SK-N-SH treated with all-trans-retinoic acid at 6 μM for 48 hours (cell line): ENCODE measurements around the gene OR2H1.

ENCODE experiments used
- ATAC-seq: fragments of 200-7000 bp; cut with Tn5 transposase; 3 replicates; pipeline ENCODE4 v1.9.1; 2020; ENCODE audit warnings: mild to moderate bottlenecking, moderate library complexity
- BACH2 ChIP-seq: fragments of 250-450 bp; sonication (Bioruptor Pico); IDR thresholded peaks from 2 replicates; pipeline ENCODE4 v1.9.0; 2021; ENCODE audit warnings: mild to moderate bottlenecking, borderline replicate concordance
- CSDC2 ChIP-seq: fragments of 250-450 bp; sonication (Bioruptor Pico); IDR thresholded peaks from 2 replicates; pipeline ENCODE4 v1.5.0; 2020; ENCODE audit warnings: mild to moderate bottlenecking, moderate library complexity
- ESRRG ChIP-seq: fragments of 250-450 bp; sonication (Bioruptor Pico); IDR thresholded peaks from 2 replicates; pipeline ENCODE4 v1.6.1; 2021; ENCODE audit warnings: mild to moderate bottlenecking
- GLIS3 ChIP-seq: fragments of 250-450 bp; sonication (Bioruptor Pico); IDR thresholded peaks from 2 replicates; pipeline ENCODE4 v1.5.0; 2020; ENCODE audit warnings: mild to moderate bottlenecking, moderate library complexity
- ISL1 ChIP-seq: fragments of 250-450 bp; sonication (Bioruptor Pico); IDR thresholded peaks from 2 replicates; pipeline ENCODE4 v2.1.2; 2022; ENCODE audit warnings: mild to moderate bottlenecking, moderate library complexity
- OSR1 ChIP-seq: fragments of 250-450 bp; sonication (Bioruptor Pico); IDR thresholded peaks from 2 replicates; pipeline ENCODE4 v1.8.0; 2022; ENCODE audit warnings: moderate library complexity, mild to moderate bottlenecking, inconsistent platforms
- POU6F1 ChIP-seq: fragments of 250-450 bp; sonication (Bioruptor Pico); IDR thresholded peaks from 2 replicates; pipeline ENCODE4 v1.8.0; 2021; ENCODE audit warnings: low read depth, mild to moderate bottlenecking, moderate library complexity, borderline replicate concordance
- PPARA ChIP-seq: fragments of 250-450 bp; sonication (Bioruptor Pico); IDR thresholded peaks from 2 replicates; pipeline ENCODE4 v1.5.0; 2020; ENCODE audit warnings: mild to moderate bottlenecking, borderline replicate concordance
- RARB ChIP-seq: fragments of 250-450 bp; sonication (Bioruptor Pico); IDR thresholded peaks from 2 replicates; pipeline ENCODE4 v1.8.0; 2021; ENCODE audit warnings: mild to moderate bottlenecking, moderate library complexity
- TCF4 ChIP-seq: fragments of 250-450 bp; sonication (Bioruptor Pico); IDR thresholded peaks from 2 replicates; pipeline ENCODE4 v1.8.0; 2021; ENCODE audit warnings: mild to moderate bottlenecking, moderate library complexity, borderline replicate concordance
- TOX ChIP-seq: fragments of 250-450 bp; sonication (Bioruptor Pico); IDR thresholded peaks from 2 replicates; pipeline ENCODE4 v1.8.0; 2021; ENCODE audit warnings: mild to moderate bottlenecking, moderate library complexity, borderline replicate concordance
- TSHZ2 ChIP-seq: fragments of 250-450 bp; sonication (Bioruptor Pico); IDR thresholded peaks from 2 replicates; pipeline ENCODE4 v1.5.0; 2020; ENCODE audit warnings: mild to moderate bottlenecking, moderate library complexity
- ZC3H10 ChIP-seq: fragments of 250-450 bp; sonication (Bioruptor Pico); IDR thresholded peaks from 2 replicates; pipeline ENCODE4 v1.5.1; 2021; ENCODE audit warnings: mild to moderate bottlenecking, moderate library complexity
- ZFP3 ChIP-seq: fragments of 250-450 bp; sonication (Bioruptor Pico); IDR thresholded peaks from 2 replicates; pipeline ENCODE4 v1.5.0; 2020; ENCODE audit warnings: mild to moderate bottlenecking, moderate library complexity
- ZFP30 ChIP-seq: fragments of 450-650 bp; formaldehyde crosslinking; IDR thresholded peaks from 2 replicates; pipeline ENCODE4 v1.5.0; 2022; ENCODE audit warnings: mild to moderate bottlenecking, moderate library complexity
- ZNF565 ChIP-seq: fragments of 450-650 bp; formaldehyde crosslinking; conservative IDR thresholded peaks from 2 replicates; pipeline ENCODE4 v1.5.0; 2020; ENCODE audit warnings: low read depth, mild to moderate bottlenecking, moderate library complexity
- ZNF70 ChIP-seq: fragments of 450-650 bp; formaldehyde crosslinking; IDR thresholded peaks from 2 replicates; pipeline ENCODE4 v1.5.0; 2020; ENCODE audit warnings: mild to moderate bottlenecking, moderate library complexity
- ZNF8 ChIP-seq: fragments of 450-650 bp; formaldehyde crosslinking; IDR thresholded peaks from 2 replicates; pipeline ENCODE4 v1.5.0; 2020; ENCODE audit warnings: mild to moderate bottlenecking, moderate library complexity
- TF ChIP-seq, protein P1 (sequence below): fragments of 250-450 bp; sonication (Bioruptor Pico); IDR thresholded peaks from 2 replicates; pipeline ENCODE4 v1.5.1; 2020; ENCODE audit warnings: low read depth, mild to moderate bottlenecking, moderate library complexity
- TF ChIP-seq, protein P2 (sequence below): fragments of 250-450 bp; sonication (Bioruptor Pico); IDR thresholded peaks from 2 replicates; pipeline ENCODE4 v1.5.1; 2021; ENCODE audit warnings: mild to moderate bottlenecking, moderate library complexity

Gene OR2H1

GRCh38 chr6:29447670-29448069 is 9.3 kb upstream of the OR2H1 start (continued):
- TF ChIP-seq POU6F1 (no peak), ZFP3 (no peak), TSHZ2 (CRISPR knock-in tag) (no peak), ZNF8 (CRISPR knock-in tag) (no peak)
- TF ChIP-seq, protein P1, sequence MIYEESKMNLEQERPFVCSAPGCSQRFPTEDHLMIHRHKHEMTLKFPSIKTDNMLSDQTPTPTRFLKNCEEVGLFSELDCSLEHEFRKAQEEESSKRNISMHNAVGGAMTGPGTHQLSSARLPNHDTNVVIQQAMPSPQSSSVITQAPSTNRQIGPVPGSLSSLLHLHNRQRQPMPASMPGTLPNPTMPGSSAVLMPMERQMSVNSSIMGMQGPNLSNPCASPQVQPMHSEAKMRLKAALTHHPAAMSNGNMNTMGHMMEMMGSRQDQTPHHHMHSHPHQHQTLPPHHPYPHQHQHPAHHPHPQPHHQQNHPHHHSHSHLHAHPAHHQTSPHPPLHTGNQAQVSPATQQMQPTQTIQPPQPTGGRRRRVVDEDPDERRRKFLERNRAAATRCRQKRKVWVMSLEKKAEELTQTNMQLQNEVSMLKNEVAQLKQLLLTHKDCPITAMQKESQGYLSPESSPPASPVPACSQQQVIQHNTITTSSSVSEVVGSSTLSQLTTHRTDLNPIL (CRISPR knock-in tag): no peak

DNA sequence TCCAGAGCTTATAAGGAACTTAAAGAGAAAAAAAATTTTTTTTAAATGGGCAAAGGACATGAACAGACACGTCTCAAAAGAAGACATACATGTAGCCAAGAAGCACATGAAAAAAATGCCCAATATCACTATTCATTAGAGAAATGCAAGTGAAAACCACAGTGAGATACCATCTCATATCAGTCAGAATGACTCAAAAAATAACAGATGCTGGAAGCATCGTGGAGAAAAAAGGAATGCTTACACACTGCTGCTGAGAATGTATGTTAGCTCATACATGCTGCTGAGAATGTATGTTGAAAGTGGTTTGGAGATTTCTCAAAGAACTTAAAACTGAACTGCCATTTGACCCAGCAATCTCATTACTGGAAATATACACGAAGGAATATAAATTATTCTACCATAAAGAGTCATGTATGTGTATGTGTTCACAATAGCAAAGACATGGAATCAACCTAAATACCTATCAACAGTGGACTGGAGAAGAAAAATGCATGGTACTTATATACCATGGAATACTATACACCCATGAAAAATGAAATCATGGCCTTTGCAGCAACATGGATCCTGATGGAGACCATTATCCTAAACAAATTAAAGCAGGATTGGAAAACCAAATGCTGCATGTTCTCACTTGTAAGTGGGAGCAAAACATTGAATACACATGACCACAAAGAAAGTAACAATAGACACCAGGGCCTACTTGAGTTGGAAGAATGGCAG is 5.3 kb upstream of the OR2H1 start:
- ATAC-seq: no peak
- no peak for TF ChIP-seq ZNF8 (CRISPR knock-in tag)
- TF ChIP-seq ISL1 (CRISPR knock-in tag): no peak
- no peak for TF ChIP-seq ZFP30 (CRISPR knock-in tag)
- no peak for TF ChIP-seq GLIS3
- no peak for TF ChIP-seq CSDC2 (CRISPR knock-in tag)

GRCh38 chr6:29461021-29461814 is 4.3 kb downstream of the OR2H1 start:
- TF ChIP-seq ZFP3 (no peak), BACH2 (CRISPR knock-in tag) (no peak), GLIS3 (no peak), TSHZ2 (CRISPR knock-in tag) (no peak), RARB (CRISPR knock-in tag) (no peak)
- ATAC-seq: no peak

DNA sequence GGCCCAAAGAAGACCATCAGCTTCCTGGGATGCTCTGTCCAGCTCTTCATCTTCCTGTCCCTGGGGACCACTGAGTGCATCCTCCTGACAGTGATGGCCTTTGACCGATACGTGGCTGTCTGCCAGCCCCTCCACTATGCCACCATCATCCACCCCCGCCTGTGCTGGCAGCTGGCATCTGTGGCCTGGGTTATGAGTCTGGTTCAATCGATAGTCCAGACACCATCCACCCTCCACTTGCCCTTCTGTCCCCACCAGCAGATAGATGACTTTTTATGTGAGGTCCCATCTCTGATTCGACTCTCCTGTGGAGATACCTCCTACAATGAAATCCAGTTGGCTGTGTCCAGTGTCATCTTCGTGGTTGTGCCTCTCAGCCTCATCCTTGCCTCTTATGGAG is 5.1 kb downstream of the OR2H1 start:
- ATAC-seq: no peak
- no peak for TF ChIP-seq ZNF70 (CRISPR knock-in tag)
- no peak for TF ChIP-seq TSHZ2 (CRISPR knock-in tag)
- TF ChIP-seq PPARA (CRISPR knock-in tag): no peak
- TF ChIP-seq RARB (CRISPR knock-in tag): no peak
- no peak for TF ChIP-seq GLIS3
- TF ChIP-seq, protein P1 (CRISPR knock-in tag): no peak
- no peak for TF ChIP-seq ZFP30 (CRISPR knock-in tag)
- TF ChIP-seq ZC3H10 (CRISPR knock-in tag): no peak
- TF ChIP-seq ESRRG (CRISPR knock-in tag): no peak
- no peak for TF ChIP-seq OSR1 (CRISPR knock-in tag)
- TF ChIP-seq, protein P2, sequence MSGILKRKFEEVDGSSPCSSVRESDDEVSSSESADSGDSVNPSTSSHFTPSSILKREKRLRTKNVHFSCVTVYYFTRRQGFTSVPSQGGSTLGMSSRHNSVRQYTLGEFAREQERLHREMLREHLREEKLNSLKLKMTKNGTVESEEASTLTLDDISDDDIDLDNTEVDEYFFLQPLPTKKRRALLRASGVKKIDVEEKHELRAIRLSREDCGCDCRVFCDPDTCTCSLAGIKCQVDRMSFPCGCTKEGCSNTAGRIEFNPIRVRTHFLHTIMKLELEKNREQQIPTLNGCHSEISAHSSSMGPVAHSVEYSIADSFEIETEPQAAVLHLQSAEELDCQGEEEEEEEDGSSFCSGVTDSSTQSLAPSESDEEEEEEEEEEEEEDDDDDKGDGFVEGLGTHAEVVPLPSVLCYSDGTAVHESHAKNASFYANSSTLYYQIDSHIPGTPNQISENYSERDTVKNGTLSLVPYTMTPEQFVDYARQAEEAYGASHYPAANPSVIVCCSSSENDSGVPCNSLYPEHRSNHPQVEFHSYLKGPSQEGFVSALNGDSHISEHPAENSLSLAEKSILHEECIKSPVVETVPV (CRISPR knock-in tag): no peak
- no peak for TF ChIP-seq TCF4 (CRISPR knock-in tag)
- no peak for TF ChIP-seq ZFP3
- TF ChIP-seq ZNF565 (CRISPR knock-in tag): no peak
- TF ChIP-seq CSDC2 (CRISPR knock-in tag): no peak
- TF ChIP-seq TOX (CRISPR knock-in tag): no peak
